Measurements from ENCODE around the gene UBE2K. TPM values are rescaled to one million over a fixed set of nuclear protein-coding genes. Genes with fewer than 3 reads are reported as not detected.
"Not testable (repeated sequence)": the region's sequence is repeated elsewhere in the genome, so short reads cannot be mapped to it uniquely, and the experiment has no call there.

UBE2K gene
- total RNA-seq, 1 donor from 2014 or later, result 99.4 TPM

GRCh38 chr4:39704789-39705188 is 6.9 kb downstream of the UBE2K start:
- intact Hi-C loops (cut with micrococcal nuclease); H3K27ac Mint-ChIP-seq; H3K27me3 Mint-ChIP-seq; DNase-seq; H3K9me3 Mint-ChIP-seq; H3K4me3 Mint-ChIP-seq: not testable (repeated sequence)
- peaks cover 20% of the 10 kb centered on the region for H3K4me1 Mint-ChIP-seq
- H3K36me3 Mint-ChIP-seq (ENCODE audit: low read depth), result peaks cover 19% of the 10 kb centered on the region

- H3K4me1 Mint-ChIP-seq, result peaks cover 14% of the 10 kb centered on the region
- H3K27me3 Mint-ChIP-seq, result no peaks in the 10 kb centered on the region
- H3K27ac Mint-ChIP-seq, result no peak overlapping the region
- H3K9me3 Mint-ChIP-seq, result no peaks in the 10 kb centered on the region
- DNase-seq, result no peak
- H3K4me3 Mint-ChIP-seq, result no peak overlapping the region
- H3K36me3 Mint-ChIP-seq (ENCODE audit: low read depth), result peaks cover 14% of the 10 kb centered on the region
- intact Hi-C loops (cut with micrococcal nuclease), result no loop called here
Measured at GRCh38 chr4:39706334-39706733, 8.4 kb downstream of the UBE2K start.

- H3K9me3 Mint-ChIP-seq, result no peaks in the 10 kb centered on the region
- peak overlapping the region; percentile 60 for H3K27ac Mint-ChIP-seq
- intact Hi-C loops (cut with micrococcal nuclease), result no loop called here
- H3K36me3 Mint-ChIP-seq (ENCODE audit: low read depth), result peaks cover 19% of the 10 kb centered on the region
- no peaks in the 10 kb centered on the region for H3K27me3 Mint-ChIP-seq
- DNase-seq, result peak; percentile 63
- no peak overlapping the region for H3K4me3 Mint-ChIP-seq
- peaks cover 17% of the 10 kb centered on the region for H3K4me1 Mint-ChIP-seq
Measured at GRCh38 chr4:39706741-39707511, 9.0 kb downstream of the UBE2K start.

GRCh38 chr4:39710098-39710896 is 12.4 kb downstream of the UBE2K start:
- H3K9me3 Mint-ChIP-seq, result no peaks in the 10 kb centered on the region
- DNase-seq, result no peak
- H3K27me3 Mint-ChIP-seq, result no peaks in the 10 kb centered on the region
- H3K27ac Mint-ChIP-seq, result peak overlapping the region; percentile 41
- H3K4me1 Mint-ChIP-seq, result peaks cover 27% of the 10 kb centered on the region
- peaks cover 17% of the 10 kb centered on the region for H3K36me3 Mint-ChIP-seq (ENCODE audit: low read depth)
- intact Hi-C loops (cut with micrococcal nuclease), result no loop called here
- H3K4me3 Mint-ChIP-seq, result no peak overlapping the region

GRCh38 chr4:39712819-39713607 is 15.1 kb downstream of the UBE2K start:
- H3K36me3 Mint-ChIP-seq (ENCODE audit: low read depth), result peaks cover 26% of the 10 kb centered on the region
- peaks cover 36% of the 10 kb centered on the region for H3K4me1 Mint-ChIP-seq
- H3K4me3 Mint-ChIP-seq, result no peak overlapping the region
- H3K9me3 Mint-ChIP-seq, result no peaks in the 10 kb centered on the region
- H3K27me3 Mint-ChIP-seq, result no peaks in the 10 kb centered on the region
- no peak overlapping the region for H3K27ac Mint-ChIP-seq
- no peak for DNase-seq
- intact Hi-C loops (cut with micrococcal nuclease), result no loop called here

GRCh38 chr4:39713691-39714090 is 15.8 kb downstream of the UBE2K start:
- DNase-seq, result no peak
- Mint-ChIP-seq H3K27ac (no peak overlapping the region), H3K4me1 (peaks cover 35% of the 10 kb centered on the region), H3K36me3 (ENCODE audit: low read depth) (peaks cover 27% of the 10 kb centered on the region), H3K27me3 (no peaks in the 10 kb centered on the region), H3K4me3 (no peak overlapping the region), H3K9me3 (no peaks in the 10 kb centered on the region)
- intact Hi-C loops (cut with micrococcal nuclease), result no loop called here

GRCh38 chr4:39714166-39714565 is 16.2 kb downstream of the UBE2K start:
- DNase-seq, result no peak
- Mint-ChIP-seq H3K4me3 (no peak overlapping the region), H3K4me1 (peaks cover 40% of the 10 kb centered on the region), H3K9me3 (no peaks in the 10 kb centered on the region), H3K27me3 (no peaks in the 10 kb centered on the region), H3K27ac (no peak overlapping the region), H3K36me3 (ENCODE audit: low read depth) (peaks cover 32% of the 10 kb centered on the region)
- intact Hi-C loops (cut with micrococcal nuclease), result no loop called here

- intact Hi-C loops (cut with micrococcal nuclease), result no loop called here
- H3K9me3 Mint-ChIP-seq, result no peaks in the 10 kb centered on the region
- peaks cover 34% of the 10 kb centered on the region for H3K36me3 Mint-ChIP-seq (ENCODE audit: low read depth)
- H3K27me3 Mint-ChIP-seq, result no peaks in the 10 kb centered on the region
- no peak overlapping the region for H3K4me3 Mint-ChIP-seq
- peaks cover 48% of the 10 kb centered on the region for H3K4me1 Mint-ChIP-seq
- no peak overlapping the region for H3K27ac Mint-ChIP-seq
- no peak for DNase-seq
Measured at GRCh38 chr4:39715788-39716187, 17.9 kb downstream of the UBE2K start.

- Mint-ChIP-seq H3K4me3 (no peak overlapping the region), H3K27ac (no peak overlapping the region), H3K9me3 (no peaks in the 10 kb centered on the region), H3K36me3 (ENCODE audit: low read depth) (peaks cover 37% of the 10 kb centered on the region), H3K4me1 (peaks cover 50% of the 10 kb centered on the region), H3K27me3 (no peaks in the 10 kb centered on the region)
- DNase-seq, result no peak
- intact Hi-C loops (cut with micrococcal nuclease), result no loop called here
Measured at GRCh38 chr4:39716356-39716755, 18.4 kb downstream of the UBE2K start.

- Mint-ChIP-seq H3K27ac (peak overlapping the region; percentile 7), H3K36me3 (ENCODE audit: low read depth) (peaks cover 32% of the 10 kb centered on the region), H3K4me1 (peaks cover 46% of the 10 kb centered on the region), H3K4me3 (peak overlapping the region; percentile 33)
- DNase-seq; intact Hi-C loops (cut with micrococcal nuclease); H3K27me3 Mint-ChIP-seq; H3K9me3 Mint-ChIP-seq: not testable (repeated sequence)
Measured at GRCh38 chr4:39717743-39718142, 19.8 kb downstream of the UBE2K start.

- intact Hi-C loops (cut with micrococcal nuclease), result no loop called here
- H3K27ac Mint-ChIP-seq, result peak overlapping the region; percentile 45
- H3K27me3 Mint-ChIP-seq, result no peaks in the 10 kb centered on the region
- H3K9me3 Mint-ChIP-seq, result no peaks in the 10 kb centered on the region
- H3K36me3 Mint-ChIP-seq (ENCODE audit: low read depth), result peaks cover 34% of the 10 kb centered on the region
- peak overlapping the region; percentile 13 for H3K4me3 Mint-ChIP-seq
- DNase-seq, result no peak
- peaks cover 43% of the 10 kb centered on the region for H3K4me1 Mint-ChIP-seq
Measured at GRCh38 chr4:39718366-39719323, 20.7 kb downstream of the UBE2K start.

- peak overlapping the region; percentile 23 for H3K27ac Mint-ChIP-seq
- no peak for DNase-seq
- H3K4me3 Mint-ChIP-seq, result no peak overlapping the region
- peaks cover 37% of the 10 kb centered on the region for H3K4me1 Mint-ChIP-seq
- no peaks in the 10 kb centered on the region for H3K27me3 Mint-ChIP-seq
- no peaks in the 10 kb centered on the region for H3K9me3 Mint-ChIP-seq
- H3K36me3 Mint-ChIP-seq (ENCODE audit: low read depth), result peaks cover 32% of the 10 kb centered on the region
- intact Hi-C loops (cut with micrococcal nuclease), result no loop called here
Measured at GRCh38 chr4:39719804-39720580, 22.1 kb downstream of the UBE2K start.

Data from activated CD4-positive, alpha-beta T cell treated with anti-CD3 and anti-CD28 coated beads, Interleukin-2, amount 10 ng/mL, durations not matched to agents 24 days and 14 days (primary cell).